Measurements from ENCODE around the gene PDGFB. TPM values are rescaled to one million over a fixed set of nuclear protein-coding genes. Genes with fewer than 3 reads are reported as not detected.

PDGFB gene
- total RNA-seq, 1 donor from 2014 or later = 1.1 TPM

DNA sequence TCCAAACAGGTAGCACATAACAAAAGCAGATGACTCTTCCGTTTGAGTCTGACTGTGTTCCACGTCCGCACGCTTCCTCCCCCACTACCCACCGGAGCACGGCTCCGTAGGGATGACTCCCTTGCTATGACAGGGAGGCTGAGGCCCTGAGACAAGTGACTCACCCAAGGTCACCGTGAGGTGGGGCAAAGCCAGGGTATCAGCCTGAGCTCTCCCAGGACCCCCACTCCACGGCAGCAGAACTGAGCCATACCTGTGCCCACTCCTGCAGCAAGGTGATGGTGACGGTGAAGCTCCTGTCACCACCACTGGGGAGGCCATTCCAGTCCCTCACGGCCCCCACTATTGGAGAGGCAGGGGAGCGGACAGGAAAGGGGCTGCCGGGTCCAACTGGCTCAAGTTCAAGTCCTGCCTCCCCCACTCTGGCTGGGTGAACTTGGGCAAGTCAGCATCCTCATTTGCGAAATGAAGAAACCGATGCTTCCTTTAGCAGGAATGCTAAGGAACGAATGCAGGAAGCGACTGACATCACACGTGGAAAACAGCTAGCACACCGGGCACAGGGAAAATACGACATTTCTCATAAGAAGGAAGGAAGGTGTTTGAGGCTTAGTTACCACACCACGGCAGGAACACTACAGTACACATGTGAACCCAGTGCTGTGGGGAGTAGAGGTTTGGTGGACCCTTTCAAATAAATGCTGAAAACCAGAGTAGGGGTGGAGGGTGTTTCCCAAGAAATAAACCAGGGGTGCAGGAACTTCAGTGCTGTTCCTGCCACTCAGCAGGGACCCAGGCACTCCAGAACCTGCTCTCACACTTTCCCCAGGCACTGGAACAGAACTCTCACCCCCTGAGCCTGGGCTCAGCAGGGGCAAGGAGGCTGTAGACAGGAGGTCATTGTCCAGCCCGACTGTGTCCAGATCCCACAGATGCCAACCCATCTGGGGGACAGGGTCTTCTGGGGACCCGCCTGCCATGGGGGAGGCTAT, 59.9 kb downstream of the PDGFB start:
- Histone ChIP-seq H3K27me3 (ENCODE audit: control insufficient read depth, insufficient read depth, low read length) (no peaks in the 10 kb centered on the region), H3K4me3 (ENCODE audit: low read depth, low read length) (no peak overlapping the region), H3K36me3 (ENCODE audit: control insufficient read depth, insufficient read depth, low read length) (no peaks in the 10 kb centered on the region)
- no peak for TF ChIP-seq CTCF (IDR thresholded peaks at IDR 0.05; ENCODE audit: insufficient read depth, low read length, severe bottlenecking)
- peak; percentile 7 for FAIRE-seq
- no peak for DNase-seq (ENCODE audit: low read depth)

DNA sequence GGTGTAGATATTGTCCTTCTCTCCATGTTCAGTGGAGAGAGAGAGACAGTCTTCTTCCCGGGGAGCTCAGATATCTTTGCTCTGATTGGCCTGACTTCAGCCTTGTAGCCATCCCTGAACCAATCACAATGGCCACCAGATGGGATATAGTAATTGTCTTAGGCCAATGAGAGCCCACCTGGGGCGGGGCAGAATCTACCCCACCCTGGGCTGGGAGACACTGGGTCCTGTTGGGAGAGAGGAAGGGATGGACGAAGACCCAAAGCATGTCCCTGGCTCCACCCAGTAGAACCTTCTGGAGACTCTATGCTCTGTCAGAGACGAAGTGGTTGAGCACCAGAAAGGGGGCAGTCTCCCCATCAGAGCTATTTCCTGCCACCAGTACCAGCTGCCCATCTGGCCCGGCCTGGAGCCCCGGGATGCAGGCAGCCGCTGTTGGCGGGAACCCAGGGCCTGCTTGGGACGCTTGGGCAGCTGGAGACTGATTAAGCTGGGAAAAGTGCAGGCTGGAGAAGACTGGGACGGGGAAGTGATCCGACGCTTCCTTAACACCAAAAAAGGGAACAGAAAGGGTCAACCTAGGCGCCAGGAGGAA, 60.7 kb downstream of the PDGFB start:
- Histone ChIP-seq H3K4me3 (ENCODE audit: low read depth, low read length) (no peak overlapping the region), H3K27me3 (ENCODE audit: control insufficient read depth, insufficient read depth, low read length) (no peaks in the 10 kb centered on the region), H3K36me3 (ENCODE audit: control insufficient read depth, insufficient read depth, low read length) (no peaks in the 10 kb centered on the region)
- FAIRE-seq (peak; percentile 83), DNase-seq (ENCODE audit: low read depth) (no peak)
- no peak for TF ChIP-seq CTCF (IDR thresholded peaks at IDR 0.05; ENCODE audit: insufficient read depth, low read length, severe bottlenecking)

- no peaks in the 10 kb centered on the region for H3K27me3 ChIP-seq (ENCODE audit: control insufficient read depth, insufficient read depth, low read length)
- no peak for TF ChIP-seq CTCF (IDR thresholded peaks at IDR 0.05; ENCODE audit: insufficient read depth, low read length, severe bottlenecking)
- no peak overlapping the region for H3K4me3 ChIP-seq (ENCODE audit: low read depth, low read length)
- DNase-seq (ENCODE audit: low read depth) (no peak), FAIRE-seq (no peak)
- no peaks in the 10 kb centered on the region for H3K36me3 ChIP-seq (ENCODE audit: control insufficient read depth, insufficient read depth, low read length)
Measured at GRCh38 chr22:39182478-39183030, 62.2 kb downstream of the PDGFB start.

GRCh38 chr22:39181778-39182177, 63.0 kb downstream of the PDGFB start:
- no peaks in the 10 kb centered on the region for H3K36me3 ChIP-seq (ENCODE audit: control insufficient read depth, insufficient read depth, low read length)
- no peak overlapping the region for H3K4me3 ChIP-seq (ENCODE audit: low read depth, low read length)
- no peak for FAIRE-seq
- H3K27me3 ChIP-seq (ENCODE audit: control insufficient read depth, insufficient read depth, low read length) = no peaks in the 10 kb centered on the region
- DNase-seq (ENCODE audit: low read depth) = no peak
- no peak for TF ChIP-seq CTCF (IDR thresholded peaks at IDR 0.05; ENCODE audit: insufficient read depth, low read length, severe bottlenecking)

DNA sequence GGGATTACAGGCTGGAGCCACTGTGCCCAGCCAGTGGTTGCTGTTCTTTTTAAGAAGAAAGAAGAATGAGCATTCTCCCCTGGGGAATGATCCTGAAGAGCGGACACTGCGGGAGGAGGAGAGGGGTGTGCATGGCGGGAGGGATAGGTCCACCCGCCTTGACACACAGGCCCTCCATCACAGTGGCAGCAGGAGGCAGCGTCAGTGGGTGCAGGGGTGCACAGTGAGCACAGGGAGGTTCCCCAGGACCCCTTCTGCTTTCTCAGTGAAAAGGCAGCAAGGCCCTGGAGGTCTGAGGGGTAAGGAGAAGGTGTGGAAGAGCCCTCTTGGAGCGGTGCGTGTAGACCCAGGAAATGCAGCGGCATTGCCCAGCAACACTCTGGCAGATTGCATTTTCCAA, 63.4 kb downstream of the PDGFB start:
- Histone ChIP-seq H3K27me3 (ENCODE audit: control insufficient read depth, insufficient read depth, low read length) (no peaks in the 10 kb centered on the region), H3K4me3 (ENCODE audit: low read depth, low read length) (no peak overlapping the region), H3K36me3 (ENCODE audit: control insufficient read depth, insufficient read depth, low read length) (no peaks in the 10 kb centered on the region)
- DNase-seq (ENCODE audit: low read depth) = no peak
- FAIRE-seq = no peak
- no peak for TF ChIP-seq CTCF (IDR thresholded peaks at IDR 0.05; ENCODE audit: insufficient read depth, low read length, severe bottlenecking)

Data from bronchial epithelial cell (primary cell).